Heart left ventricle (tissue), 13 donors: Measurements from ENCODE around the gene UPK3BL1.
"Not testable (repeated sequence)": the region's sequence is repeated elsewhere in the genome, so short reads cannot be mapped to it uniquely, and the experiment has no call there.

Source experiments
- CTCF ChIP-seq, 12 donors: fragments of 200-600 bp; sonication (generic) in 4 of 12; IDR thresholded peaks; one replicate each; pipeline versions ENCODE4 v1.5.0 to v1.8.0; 2018 to 2022; ENCODE audit warnings: antibody characterized with exemption in 12 of 12, mild to moderate bottlenecking in 5 of 12
- POLR2A ChIP-seq, 2 donors: fragments of 450-650 bp; IDR thresholded peaks; one replicate each; pipeline ENCODE4 v1.6.1; 2017; ENCODE audit warnings: antibody characterized with exemption in 2 of 2, mild to moderate bottlenecking in 2 of 2, moderate library complexity in 2 of 2
- donor health status: ischemic (EF 13 %, LVEDD 7.1; RV severe dilation, severe dysfunction).
- donor health status: DM: no; HTN: yes; CAD: no.
- donor health status: DM: no; HTN: no; CAD: no.
- donor health status: ischemic (EF 25% LVEDD 6.9; RV normal size, moderate dysfunction).
- donor health status: ischemic (EF 25% LVEDD 5.7; RV mildly dilated, moderate dysfunction).
- donor health status: ischemic (EF 35%, LVEDD 5.7; RV mildly dilated, moderate dysfunction).
- donor health status: nonischemic (EF 11% LVEDD 7.7; RV severe dilation, severe dysfunction).
- donor health status: DM: yes; HTN: yes; CAD: no.
- donor health status: PGD.
- donor health status: ischemic (EF 29% LVEDD 5.4; RV normal size, mild dysfunction).
- donor health status: nonischemic (EF 23%, LVEDD 6.1; RV moderate dilation, normal function).

- TF ChIP-seq CTCF, POLR2A (IDR thresholded peaks at IDR 0.05): not testable (repeated sequence)
Observed at GRCh38 chr7:102604431-102605145, 38.0 kb downstream of the UPK3BL1 start.
